Breast epithelium (tissue), 4 donors: ENCODE results near the gene MTHFS. TPM values are rescaled to one million over a fixed set of nuclear protein-coding genes. Genes with fewer than 3 reads are reported as not detected.
"Not testable (repeated sequence)": the region's sequence is repeated elsewhere in the genome, so short reads cannot be mapped to it uniquely, and the experiment has no call there.

Source experiments
- DNase-seq, 2 donors: peaks; one replicate each; pipeline ENCODE4 v3.0.0-alpha.2; 2019; ENCODE audit warnings: low spot score in 2 of 2
- H3K27ac ChIP-seq, 2 donors: fragments of 200-600 bp; sonication (generic) in 1 of 2; one replicate each; pipeline ENCODE4 v1.5.1; 2016 to 2019; ENCODE audit warnings: mild to moderate bottlenecking in 1 of 2
- H3K27me3 ChIP-seq, 2 donors: fragments of 200-600 bp; sonication (generic) in 1 of 2; one replicate each; pipeline versions ENCODE4 v1.5.1 to v1.6.0; 2017 to 2019; ENCODE audit warnings: control low read depth in 1 of 2, mild to moderate bottlenecking in 1 of 2
- H3K36me3 ChIP-seq: fragments of 200-600 bp; one replicate; pipeline ENCODE4 v1.5.1; 2019
- H3K4me1 ChIP-seq, 2 donors: fragments of 200-600 bp; sonication (generic); one replicate each; pipeline ENCODE4 v1.5.1; 2016 to 2019; ENCODE audit warnings: control low read depth in 1 of 2
- H3K4me3 ChIP-seq, 3 donors: fragments of 200-600 bp; sonication (generic); 1 replicate in 2 of 3; 2 replicates in 1 of 3; pipeline ENCODE4 v1.5.1; 2016 to 2019; ENCODE audit warnings: mild to moderate bottlenecking in 3 of 3, moderate library complexity in 2 of 3
- H3K9me3 ChIP-seq, 2 donors: fragments of 200-600 bp; sonication (generic) in 1 of 2; one replicate each; pipeline ENCODE4 v1.5.1; 2016 to 2019; ENCODE audit warnings: control low read depth in 1 of 2
- POLR2A ChIP-seq: fragments of 450-650 bp; IDR thresholded peaks from one replicate; pipeline ENCODE4 v1.6.1; 2016; ENCODE audit warnings: antibody characterized with exemption, mild to moderate bottlenecking, moderate library complexity
- POLR2AphosphoS5 ChIP-seq, 3 donors: sonication (generic); formaldehyde crosslinking; IDR thresholded peaks; one replicate each; pipeline ENCODE4 v1.6.1; 2017; ENCODE audit warnings: antibody characterized with exemption in 3 of 3
- intact Hi-C: fragments of 100-400 bp; cut with DNase I; formaldehyde crosslinking; loops from one replicate; pipeline ENCODE4 v1.15.1; 2023; ENCODE audit warnings: low total_unique reads
- total RNA-seq, 3 donors: library from RNA; depleted of rRNA; stranded (reverse); fragments of >200 nt; gene quantifications; one replicate each; pipeline ENCODE4 v1.1.0, GENCODE V29; 2016
- TF ChIP-seq, protein P1 (sequence below), 3 donors: fragments of 450-650 bp; IDR thresholded peaks; one replicate each; pipeline ENCODE4 v1.5.1; 2016 to 2017; ENCODE audit warnings: antibody characterized with exemption in 3 of 3, mild to moderate bottlenecking in 3 of 3, moderate library complexity in 3 of 3

Gene MTHFS
- total RNA-seq, 3 donors from 2014 or later = 19.0 to 51.5 (median 30.2) TPM

DNA sequence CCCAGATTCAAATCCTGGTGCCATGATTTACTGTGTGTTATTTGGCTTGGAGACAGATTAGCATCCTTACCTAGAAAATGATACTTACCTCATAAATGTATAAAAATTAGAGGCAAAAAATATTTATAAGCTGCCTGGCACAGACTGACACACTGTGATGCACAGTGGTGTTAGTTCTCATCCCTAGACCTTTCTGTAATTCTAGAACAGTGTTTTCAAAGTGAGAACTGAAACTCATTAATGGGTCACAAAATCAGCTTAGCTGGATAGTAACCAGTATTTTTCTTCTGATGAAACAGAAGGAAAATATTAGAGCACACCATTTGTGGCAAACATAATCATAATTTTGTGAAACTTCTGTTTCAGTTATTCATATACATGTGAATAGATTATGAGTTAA, 17.9 kb upstream of the MTHFS start:
- H3K27me3 ChIP-seq = no peaks in the 10 kb centered on the region
- no peaks in the 10 kb centered on the region for H3K36me3 ChIP-seq
- H3K4me1 ChIP-seq = no peaks in the 10 kb centered on the region
- H3K27ac ChIP-seq = no peak overlapping the region
- peaks cover 44 to 56% of the 10 kb centered on the region in 2 donors for H3K9me3 ChIP-seq
- DNase-seq = no peak
- H3K4me3 ChIP-seq = no peak overlapping the region
- intact Hi-C loops = no loop called here
- no peak for TF ChIP-seq POLR2AphosphoS5 (IDR thresholded peaks at IDR 0.05)
- no peak for TF ChIP-seq POLR2A
- TF ChIP-seq, protein P1, sequence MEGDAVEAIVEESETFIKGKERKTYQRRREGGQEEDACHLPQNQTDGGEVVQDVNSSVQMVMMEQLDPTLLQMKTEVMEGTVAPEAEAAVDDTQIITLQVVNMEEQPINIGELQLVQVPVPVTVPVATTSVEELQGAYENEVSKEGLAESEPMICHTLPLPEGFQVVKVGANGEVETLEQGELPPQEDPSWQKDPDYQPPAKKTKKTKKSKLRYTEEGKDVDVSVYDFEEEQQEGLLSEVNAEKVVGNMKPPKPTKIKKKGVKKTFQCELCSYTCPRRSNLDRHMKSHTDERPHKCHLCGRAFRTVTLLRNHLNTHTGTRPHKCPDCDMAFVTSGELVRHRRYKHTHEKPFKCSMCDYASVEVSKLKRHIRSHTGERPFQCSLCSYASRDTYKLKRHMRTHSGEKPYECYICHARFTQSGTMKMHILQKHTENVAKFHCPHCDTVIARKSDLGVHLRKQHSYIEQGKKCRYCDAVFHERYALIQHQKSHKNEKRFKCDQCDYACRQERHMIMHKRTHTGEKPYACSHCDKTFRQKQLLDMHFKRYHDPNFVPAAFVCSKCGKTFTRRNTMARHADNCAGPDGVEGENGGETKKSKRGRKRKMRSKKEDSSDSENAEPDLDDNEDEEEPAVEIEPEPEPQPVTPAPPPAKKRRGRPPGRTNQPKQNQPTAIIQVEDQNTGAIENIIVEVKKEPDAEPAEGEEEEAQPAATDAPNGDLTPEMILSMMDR (IDR thresholded peaks at IDR 0.05) = no peak

DNA sequence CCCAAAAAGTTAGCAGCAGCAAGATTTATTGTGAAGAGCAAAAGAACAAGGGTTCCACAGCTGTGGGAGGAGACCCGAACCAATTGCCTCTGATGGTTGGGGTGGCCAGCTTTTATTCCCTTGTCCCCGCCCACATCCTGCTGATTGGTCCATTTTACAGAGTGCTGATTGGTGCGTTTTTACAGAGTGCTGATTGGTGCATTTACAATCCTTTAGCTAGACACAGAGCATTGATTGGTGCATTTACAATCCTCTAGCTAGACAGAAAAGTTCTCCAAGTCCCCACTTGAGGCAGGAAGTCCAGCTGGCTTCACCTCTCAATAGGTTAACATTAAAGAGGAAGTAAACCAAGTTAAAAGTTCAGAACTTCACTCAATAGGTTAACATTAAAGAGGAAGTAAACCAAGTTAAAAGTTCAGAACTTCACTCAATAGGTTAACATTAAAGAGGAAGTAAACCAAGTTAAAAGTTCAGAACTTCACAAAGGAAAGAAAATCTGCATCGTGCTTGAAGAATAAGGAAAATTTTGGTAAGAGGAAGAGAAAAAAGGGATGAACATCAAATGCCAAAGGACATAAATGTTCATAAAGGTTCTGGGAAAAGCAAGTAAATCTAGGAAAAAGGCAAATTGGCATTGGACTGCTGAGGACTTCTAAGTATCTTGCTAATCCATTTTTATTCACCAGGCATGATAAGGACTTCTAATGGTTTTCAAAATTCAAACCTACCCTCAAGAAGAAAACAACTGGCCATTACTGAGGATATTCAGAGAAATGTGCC, 12.9 kb upstream of the MTHFS start:
- H3K9me3 ChIP-seq, H3K27me3 ChIP-seq, H3K4me3 ChIP-seq, H3K4me1 ChIP-seq, H3K27ac ChIP-seq, DNase-seq, H3K36me3 ChIP-seq, intact Hi-C loops: not testable (repeated sequence)

DNA sequence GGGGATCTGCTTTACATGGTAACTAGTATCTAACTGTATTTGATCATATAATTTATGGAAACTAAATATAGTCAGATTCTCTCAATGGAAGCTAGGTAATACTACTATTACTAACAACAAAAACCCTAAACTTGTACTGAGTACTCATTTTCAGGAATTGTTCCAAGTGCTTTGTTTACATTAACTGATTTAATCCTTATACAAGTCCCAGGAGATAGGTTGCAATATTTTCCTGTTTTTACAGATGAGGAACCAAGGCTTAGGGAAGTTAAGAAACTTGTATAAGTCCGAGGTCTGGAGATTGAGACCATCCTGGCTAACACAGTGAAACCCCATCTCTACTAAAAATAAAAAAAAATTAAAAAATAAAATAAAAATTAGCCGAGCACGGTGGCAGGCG, 7.5 kb upstream of the MTHFS start:
- intact Hi-C loops = no loop called here
- Histone ChIP-seq H3K27ac (no peak overlapping the region), H3K4me3 (no peak overlapping the region), H3K36me3 (no peaks in the 10 kb centered on the region), H3K9me3 (no peaks in the 10 kb centered on the region), H3K4me1 (no peaks in the 10 kb centered on the region), H3K27me3 (no peaks in the 10 kb centered on the region)
- TF ChIP-seq POLR2AphosphoS5 (IDR thresholded peaks at IDR 0.05) (no peak), POLR2A (no peak)
- TF ChIP-seq, protein P1 (IDR thresholded peaks at IDR 0.05) = no peak
- DNase-seq = no peak

DNA sequence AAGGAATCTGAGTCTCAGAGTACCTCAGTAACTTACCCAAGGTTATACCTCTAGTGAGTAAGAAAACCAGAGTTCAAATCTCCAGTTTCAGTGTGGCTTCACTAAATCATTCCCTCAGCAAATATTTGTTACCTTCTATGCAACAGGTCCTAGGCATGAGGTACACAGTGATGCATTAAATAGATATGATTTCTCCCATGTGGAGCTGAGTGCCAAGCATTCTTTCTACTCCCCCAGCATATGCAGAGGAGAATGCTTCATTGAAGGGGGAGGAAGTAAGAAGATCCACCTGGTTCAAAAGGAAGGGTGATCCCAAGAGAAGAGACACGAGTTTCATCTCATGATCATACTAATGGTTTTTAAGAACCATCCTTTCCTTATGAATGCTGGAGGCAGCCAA, 6.8 kb upstream of the MTHFS start:
- DNase-seq = no peak
- Histone ChIP-seq H3K4me1 (no peaks in the 10 kb centered on the region), H3K27ac (no peak overlapping the region), H3K4me3 (no peak overlapping the region), H3K36me3 (no peaks in the 10 kb centered on the region), H3K9me3 (no peaks in the 10 kb centered on the region), H3K27me3 (no peaks in the 10 kb centered on the region)
- TF ChIP-seq POLR2AphosphoS5 (IDR thresholded peaks at IDR 0.05) (no peak), POLR2A (no peak)
- TF ChIP-seq, protein P1 (IDR thresholded peaks at IDR 0.05) = no peak
- intact Hi-C loops = no loop called here

DNA sequence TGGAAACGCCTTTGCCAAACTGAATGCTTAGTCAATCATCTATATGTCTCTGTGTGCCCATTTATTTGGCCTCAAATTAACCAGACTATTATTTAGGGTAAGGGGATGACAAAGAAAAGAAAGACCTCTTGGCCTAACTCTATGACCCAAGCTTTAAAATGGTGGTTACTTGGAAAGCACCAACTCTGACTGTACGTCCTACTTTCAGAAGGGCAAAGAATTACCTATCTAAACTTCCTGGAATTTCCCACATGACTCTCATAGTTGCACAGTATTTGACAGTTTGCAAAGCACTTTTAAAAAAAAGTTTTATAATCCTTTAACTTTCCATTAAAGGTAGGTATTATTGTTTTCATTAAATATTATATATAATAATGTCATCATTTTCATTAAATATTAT, 6.3 kb upstream of the MTHFS start:
- TF ChIP-seq POLR2AphosphoS5 (IDR thresholded peaks at IDR 0.05) = no peak
- TF ChIP-seq, protein P1 (IDR thresholded peaks at IDR 0.05) = no peak
- TF ChIP-seq POLR2A = no peak

More for the DNA sequence above, 6.3 kb upstream of the MTHFS start:
- H3K27me3 ChIP-seq = no peaks in the 10 kb centered on the region
- no peaks in the 10 kb centered on the region for H3K9me3 ChIP-seq
- intact Hi-C loops = no loop called here
- no peak overlapping the region for H3K4me3 ChIP-seq
- H3K36me3 ChIP-seq = no peaks in the 10 kb centered on the region
- H3K4me1 ChIP-seq = no peaks in the 10 kb centered on the region
- H3K27ac ChIP-seq = no peak overlapping the region
- DNase-seq = no peak
